ENCODE results near the gene TP53TG5.

TP53TG5 gene

DNA sequence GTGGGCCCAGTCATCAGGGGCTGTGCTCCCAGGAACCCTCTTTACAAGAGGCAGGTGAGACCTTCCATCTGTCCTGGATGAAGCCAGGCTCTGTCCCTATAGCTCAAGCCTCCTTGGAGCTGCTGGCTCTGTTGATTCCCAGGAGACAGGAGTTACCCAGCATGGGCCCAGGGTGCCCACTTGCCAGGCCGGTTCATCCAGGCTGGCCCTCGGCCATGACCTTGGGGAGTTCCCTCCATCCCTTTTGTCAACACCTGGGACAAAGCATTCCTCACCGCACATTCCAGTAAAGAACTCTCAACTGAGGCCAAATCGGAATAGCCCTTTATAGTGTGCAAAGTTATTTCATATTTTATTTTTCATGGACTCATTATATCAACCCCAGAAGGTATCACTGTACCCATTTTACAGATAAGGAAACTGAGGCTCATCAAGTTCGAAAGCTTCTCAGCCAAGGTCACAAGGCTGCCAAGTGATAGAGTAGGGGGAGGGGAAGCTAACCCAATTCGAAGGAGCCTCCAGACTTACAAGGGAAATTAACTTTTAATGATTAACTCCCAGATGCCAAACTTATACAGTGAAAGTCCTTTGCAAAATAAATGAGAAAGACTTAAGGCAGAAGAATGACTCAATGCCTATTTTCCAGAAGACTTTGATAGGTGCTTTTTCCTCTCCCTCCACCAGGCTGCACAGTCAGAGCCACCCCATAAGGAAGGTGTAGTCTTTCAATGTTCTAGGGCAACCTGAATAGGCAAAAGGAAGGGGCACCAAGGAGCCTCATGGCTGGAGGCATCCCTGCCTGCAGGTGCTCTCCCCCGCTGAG is 48.4 kb downstream of the TP53TG5 start:
- TF ChIP-seq ESRRG (CRISPR knock-in tag; IDR thresholded peaks at IDR 0.05) = no peak
- TF ChIP-seq RARB (CRISPR knock-in tag; IDR thresholded peaks at IDR 0.05) = no peak
- no peak for TF ChIP-seq CSDC2 (CRISPR knock-in tag; IDR thresholded peaks at IDR 0.05)
- TF ChIP-seq TOX (CRISPR knock-in tag; IDR thresholded peaks at IDR 0.05; ENCODE audit: borderline replicate concordance) = no peak
- TF ChIP-seq TCF4 (CRISPR knock-in tag; IDR thresholded peaks at IDR 0.05; ENCODE audit: borderline replicate concordance) = no peak
- TF ChIP-seq, protein P1, sequence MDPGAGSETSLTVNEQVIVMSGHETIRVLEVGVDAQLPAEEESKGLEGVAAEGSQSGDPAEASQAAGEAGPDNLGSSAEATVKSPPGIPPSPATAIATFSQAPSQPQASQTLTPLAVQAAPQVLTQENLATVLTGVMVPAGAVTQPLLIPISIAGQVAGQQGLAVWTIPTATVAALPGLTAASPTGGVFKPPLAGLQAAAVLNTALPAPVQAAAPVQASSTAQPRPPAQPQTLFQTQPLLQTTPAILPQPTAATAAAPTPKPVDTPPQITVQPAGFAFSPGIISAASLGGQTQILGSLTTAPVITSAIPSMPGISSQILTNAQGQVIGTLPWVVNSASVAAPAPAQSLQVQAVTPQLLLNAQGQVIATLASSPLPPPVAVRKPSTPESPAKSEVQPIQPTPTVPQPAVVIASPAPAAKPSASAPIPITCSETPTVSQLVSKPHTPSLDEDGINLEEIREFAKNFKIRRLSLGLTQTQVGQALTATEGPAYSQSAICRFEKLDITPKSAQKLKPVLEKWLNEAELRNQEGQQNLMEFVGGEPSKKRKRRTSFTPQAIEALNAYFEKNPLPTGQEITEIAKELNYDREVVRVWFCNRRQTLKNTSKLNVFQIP (CRISPR knock-in tag; IDR thresholded peaks at IDR 0.05; ENCODE audit: borderline replicate concordance, low read depth) = no peak
- no peak for ATAC-seq

DNA sequence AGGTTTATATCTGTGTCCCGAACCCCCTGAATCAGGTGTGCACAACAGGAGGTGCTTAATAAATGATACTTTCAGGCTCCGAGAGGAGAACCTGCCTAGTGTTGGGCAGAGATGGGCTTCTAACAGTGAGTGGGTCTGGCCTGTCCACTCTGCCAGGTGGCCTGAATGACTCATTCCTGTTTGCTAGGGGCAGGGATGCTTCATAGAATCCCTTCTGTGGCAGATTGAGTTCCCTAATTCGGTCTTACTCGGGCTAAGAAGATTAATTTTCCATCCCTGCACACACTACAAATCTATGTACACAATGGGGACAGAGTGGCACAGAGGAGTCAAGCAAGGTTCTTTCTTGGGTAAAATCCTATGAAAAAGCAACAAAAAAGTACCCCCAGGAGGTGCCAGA is 49.7 kb downstream of the TP53TG5 start:
- TF ChIP-seq ZC3H10 (CRISPR knock-in tag; IDR thresholded peaks at IDR 0.05) (no peak), CSDC2 (CRISPR knock-in tag; IDR thresholded peaks at IDR 0.05) (no peak), OSR1 (CRISPR knock-in tag; IDR thresholded peaks at IDR 0.05) (no peak), GLIS3 (CRISPR knock-in tag; IDR thresholded peaks at IDR 0.05) (no peak), ZNF565 (CRISPR knock-in tag; conservative IDR thresholded peaks at IDR 0.05; ENCODE audit: low read depth) (no peak), TCF4 (CRISPR knock-in tag; IDR thresholded peaks at IDR 0.05; ENCODE audit: borderline replicate concordance) (no peak), ZNF8 (CRISPR knock-in tag; IDR thresholded peaks at IDR 0.05) (no peak), RARB (CRISPR knock-in tag; IDR thresholded peaks at IDR 0.05) (no peak), ZFP3 (CRISPR knock-in tag; IDR thresholded peaks at IDR 0.05) (no peak), SNAI2 (CRISPR knock-in tag; IDR thresholded peaks at IDR 0.05) (no peak), ESRRG (CRISPR knock-in tag; IDR thresholded peaks at IDR 0.05) (no peak), ISL1 (CRISPR knock-in tag; IDR thresholded peaks at IDR 0.05) (no peak), TOX (CRISPR knock-in tag; IDR thresholded peaks at IDR 0.05; ENCODE audit: borderline replicate concordance) (no peak), PPARA (CRISPR knock-in tag; IDR thresholded peaks at IDR 0.05; ENCODE audit: borderline replicate concordance) (no peak), BACH2 (CRISPR knock-in tag; IDR thresholded peaks at IDR 0.05; ENCODE audit: borderline replicate concordance) (no peak), ARNTL (CRISPR knock-in tag; IDR thresholded peaks at IDR 0.05; ENCODE audit: borderline replicate concordance, low read depth) (no peak)
- TF ChIP-seq, protein P1 (CRISPR knock-in tag; IDR thresholded peaks at IDR 0.05; ENCODE audit: borderline replicate concordance, low read depth) = no peak
- TF ChIP-seq, protein P2, sequence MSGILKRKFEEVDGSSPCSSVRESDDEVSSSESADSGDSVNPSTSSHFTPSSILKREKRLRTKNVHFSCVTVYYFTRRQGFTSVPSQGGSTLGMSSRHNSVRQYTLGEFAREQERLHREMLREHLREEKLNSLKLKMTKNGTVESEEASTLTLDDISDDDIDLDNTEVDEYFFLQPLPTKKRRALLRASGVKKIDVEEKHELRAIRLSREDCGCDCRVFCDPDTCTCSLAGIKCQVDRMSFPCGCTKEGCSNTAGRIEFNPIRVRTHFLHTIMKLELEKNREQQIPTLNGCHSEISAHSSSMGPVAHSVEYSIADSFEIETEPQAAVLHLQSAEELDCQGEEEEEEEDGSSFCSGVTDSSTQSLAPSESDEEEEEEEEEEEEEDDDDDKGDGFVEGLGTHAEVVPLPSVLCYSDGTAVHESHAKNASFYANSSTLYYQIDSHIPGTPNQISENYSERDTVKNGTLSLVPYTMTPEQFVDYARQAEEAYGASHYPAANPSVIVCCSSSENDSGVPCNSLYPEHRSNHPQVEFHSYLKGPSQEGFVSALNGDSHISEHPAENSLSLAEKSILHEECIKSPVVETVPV (CRISPR knock-in tag; IDR thresholded peaks at IDR 0.05) = no peak
- TF ChIP-seq, protein P3, sequence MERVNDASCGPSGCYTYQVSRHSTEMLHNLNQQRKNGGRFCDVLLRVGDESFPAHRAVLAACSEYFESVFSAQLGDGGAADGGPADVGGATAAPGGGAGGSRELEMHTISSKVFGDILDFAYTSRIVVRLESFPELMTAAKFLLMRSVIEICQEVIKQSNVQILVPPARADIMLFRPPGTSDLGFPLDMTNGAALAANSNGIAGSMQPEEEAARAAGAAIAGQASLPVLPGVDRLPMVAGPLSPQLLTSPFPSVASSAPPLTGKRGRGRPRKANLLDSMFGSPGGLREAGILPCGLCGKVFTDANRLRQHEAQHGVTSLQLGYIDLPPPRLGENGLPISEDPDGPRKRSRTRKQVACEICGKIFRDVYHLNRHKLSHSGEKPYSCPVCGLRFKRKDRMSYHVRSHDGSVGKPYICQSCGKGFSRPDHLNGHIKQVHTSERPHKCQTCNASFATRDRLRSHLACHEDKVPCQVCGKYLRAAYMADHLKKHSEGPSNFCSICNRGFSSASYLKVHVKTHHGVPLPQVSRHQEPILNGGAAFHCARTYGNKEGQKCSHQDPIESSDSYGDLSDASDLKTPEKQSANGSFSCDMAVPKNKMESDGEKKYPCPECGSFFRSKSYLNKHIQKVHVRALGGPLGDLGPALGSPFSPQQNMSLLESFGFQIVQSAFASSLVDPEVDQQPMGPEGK (CRISPR knock-in tag; IDR thresholded peaks at IDR 0.05; ENCODE audit: borderline replicate concordance) = no peak
- TF ChIP-seq, protein P4, sequence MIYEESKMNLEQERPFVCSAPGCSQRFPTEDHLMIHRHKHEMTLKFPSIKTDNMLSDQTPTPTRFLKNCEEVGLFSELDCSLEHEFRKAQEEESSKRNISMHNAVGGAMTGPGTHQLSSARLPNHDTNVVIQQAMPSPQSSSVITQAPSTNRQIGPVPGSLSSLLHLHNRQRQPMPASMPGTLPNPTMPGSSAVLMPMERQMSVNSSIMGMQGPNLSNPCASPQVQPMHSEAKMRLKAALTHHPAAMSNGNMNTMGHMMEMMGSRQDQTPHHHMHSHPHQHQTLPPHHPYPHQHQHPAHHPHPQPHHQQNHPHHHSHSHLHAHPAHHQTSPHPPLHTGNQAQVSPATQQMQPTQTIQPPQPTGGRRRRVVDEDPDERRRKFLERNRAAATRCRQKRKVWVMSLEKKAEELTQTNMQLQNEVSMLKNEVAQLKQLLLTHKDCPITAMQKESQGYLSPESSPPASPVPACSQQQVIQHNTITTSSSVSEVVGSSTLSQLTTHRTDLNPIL (CRISPR knock-in tag; IDR thresholded peaks at IDR 0.05; ENCODE audit: low read depth) = no peak
- ATAC-seq = no peak

DNA sequence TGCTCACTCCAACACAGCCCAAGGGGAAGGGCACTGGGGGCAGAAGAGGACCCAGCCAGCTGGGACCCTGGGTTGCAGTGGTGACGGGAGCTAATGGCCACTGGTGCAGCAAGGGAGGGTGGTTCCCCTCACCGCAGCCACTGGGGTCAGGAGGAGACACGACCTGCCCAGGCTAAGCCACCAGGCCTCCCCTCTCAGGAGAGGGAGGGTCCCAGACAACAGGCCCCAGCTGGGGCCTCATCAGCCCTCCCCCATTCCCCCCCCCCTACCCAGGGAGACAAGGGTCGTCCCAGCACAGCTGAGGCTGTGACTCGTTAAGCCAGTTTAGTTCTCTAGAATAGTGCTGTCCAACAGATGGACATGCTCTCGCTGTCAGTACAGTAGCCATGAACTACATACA is 52.8 kb downstream of the TP53TG5 start:
- ATAC-seq = no peak
- no peak for TF ChIP-seq ESRRG (CRISPR knock-in tag; IDR thresholded peaks at IDR 0.05)
- TF ChIP-seq ZNF70 (CRISPR knock-in tag; IDR thresholded peaks at IDR 0.05) = no peak
- TF ChIP-seq, protein P1 (CRISPR knock-in tag; IDR thresholded peaks at IDR 0.05; ENCODE audit: borderline replicate concordance, low read depth) = no peak
- no peak for TF ChIP-seq CSDC2 (CRISPR knock-in tag; IDR thresholded peaks at IDR 0.05)
- TF ChIP-seq, protein P4 (CRISPR knock-in tag; IDR thresholded peaks at IDR 0.05; ENCODE audit: low read depth) = no peak
- TF ChIP-seq SNAI2 (CRISPR knock-in tag; IDR thresholded peaks at IDR 0.05) = no peak
- TF ChIP-seq ZFP30 (CRISPR knock-in tag; IDR thresholded peaks at IDR 0.05) = no peak
- TF ChIP-seq ISL1 (CRISPR knock-in tag; IDR thresholded peaks at IDR 0.05) = no peak
- no peak for TF ChIP-seq ZFP3 (CRISPR knock-in tag; IDR thresholded peaks at IDR 0.05)
- TF ChIP-seq, protein P2 (CRISPR knock-in tag; IDR thresholded peaks at IDR 0.05) = no peak
